ENCODE results near the gene ACAD8. TPM values are rescaled to one million over a fixed set of nuclear protein-coding genes. Genes with fewer than 3 reads are reported as not detected.

Gene ACAD8
- total and polyA plus RNA-seq, 11 donors: 21.0 to 48.2 (median 37.1) TPM

DNA sequence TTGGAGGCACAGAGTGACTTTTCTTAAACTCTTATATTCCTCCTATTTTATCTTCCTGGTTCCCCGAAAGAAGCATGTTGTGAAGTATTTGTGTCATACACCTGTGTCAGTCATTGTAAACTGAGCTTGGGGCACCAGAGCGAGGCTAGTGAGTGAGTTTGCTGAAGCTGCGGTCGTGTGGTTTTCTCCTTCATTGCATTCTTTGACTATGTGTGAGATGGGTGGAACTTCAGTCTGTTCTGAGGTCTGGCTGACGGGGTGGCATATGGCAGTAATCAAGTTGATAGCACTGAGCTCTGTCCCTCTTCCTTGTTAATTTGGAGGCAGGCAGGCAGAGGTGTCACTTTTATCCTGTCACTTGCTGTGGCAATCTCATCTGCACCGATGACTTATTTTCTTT lies 24.7 kb upstream of the ACAD8 start:
- H3K27ac ChIP-seq: no peak overlapping the region
- DNase-seq (no peak), ATAC-seq (no peak)
- 79 to 84% (median 81%) methylated on average over 6 of the region's 6 CpGs for WGBS, 4 donors
- no peaks in the 10 kb centered on the region for H3K9me3 ChIP-seq
- intact Hi-C loops (cut with DNase I): loop anchor here in 2 of 10 donors (10.0 kb wide), 2 partner anchors 184 to 274 kb away; partner anchors contain the start of gene IGSF9B (in 1 of the 2)
- no peak for TF ChIP-seq POLR2A (IDR thresholded peaks at IDR 0.05)
- TF ChIP-seq, protein P1, sequence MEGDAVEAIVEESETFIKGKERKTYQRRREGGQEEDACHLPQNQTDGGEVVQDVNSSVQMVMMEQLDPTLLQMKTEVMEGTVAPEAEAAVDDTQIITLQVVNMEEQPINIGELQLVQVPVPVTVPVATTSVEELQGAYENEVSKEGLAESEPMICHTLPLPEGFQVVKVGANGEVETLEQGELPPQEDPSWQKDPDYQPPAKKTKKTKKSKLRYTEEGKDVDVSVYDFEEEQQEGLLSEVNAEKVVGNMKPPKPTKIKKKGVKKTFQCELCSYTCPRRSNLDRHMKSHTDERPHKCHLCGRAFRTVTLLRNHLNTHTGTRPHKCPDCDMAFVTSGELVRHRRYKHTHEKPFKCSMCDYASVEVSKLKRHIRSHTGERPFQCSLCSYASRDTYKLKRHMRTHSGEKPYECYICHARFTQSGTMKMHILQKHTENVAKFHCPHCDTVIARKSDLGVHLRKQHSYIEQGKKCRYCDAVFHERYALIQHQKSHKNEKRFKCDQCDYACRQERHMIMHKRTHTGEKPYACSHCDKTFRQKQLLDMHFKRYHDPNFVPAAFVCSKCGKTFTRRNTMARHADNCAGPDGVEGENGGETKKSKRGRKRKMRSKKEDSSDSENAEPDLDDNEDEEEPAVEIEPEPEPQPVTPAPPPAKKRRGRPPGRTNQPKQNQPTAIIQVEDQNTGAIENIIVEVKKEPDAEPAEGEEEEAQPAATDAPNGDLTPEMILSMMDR (IDR thresholded peaks at IDR 0.05): no peak
- peaks cover 4 to 74% (median 52%) of the 10 kb centered on the region in 12 donors for H3K4me1 ChIP-seq
- H3K4me3 ChIP-seq: no peak overlapping the region
- H3K36me3 ChIP-seq: peaks cover 0 to 4% (median 0%) of the 10 kb centered on the region in 9 donors
- H3K27me3 ChIP-seq: no peaks in the 10 kb centered on the region

DNA sequence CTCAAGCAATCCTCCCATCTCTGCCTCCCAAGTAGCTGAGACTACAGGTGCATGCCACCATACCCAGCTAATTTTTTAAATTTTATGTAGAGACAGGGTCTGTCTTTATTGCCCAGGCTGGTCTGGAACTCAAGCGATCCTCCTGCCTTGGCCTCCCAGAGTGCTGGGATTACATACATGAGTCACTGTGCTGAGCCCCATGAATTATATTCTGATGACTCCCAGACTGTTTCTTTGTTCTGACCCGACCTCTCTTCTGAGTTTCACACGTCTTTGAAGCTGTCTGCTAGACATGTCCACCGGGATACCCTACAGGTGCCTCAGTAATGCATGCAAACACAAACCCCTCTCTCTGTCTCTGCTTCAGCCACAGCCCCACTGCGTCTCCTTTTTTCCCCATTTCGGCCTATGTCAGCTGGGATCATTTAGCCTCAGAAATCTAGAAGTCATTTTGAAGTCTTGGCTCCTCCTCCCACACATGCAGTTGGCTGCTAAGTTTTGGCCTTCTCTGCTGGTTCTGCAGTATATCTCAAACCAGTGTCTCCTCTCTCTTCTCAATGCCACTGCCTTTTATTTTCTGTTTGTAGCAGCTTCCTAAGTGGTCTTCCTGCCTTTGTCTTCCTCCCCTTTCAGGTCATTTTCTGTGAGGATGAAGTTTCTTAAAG lies 24.1 kb upstream of the ACAD8 start:
- H3K27ac ChIP-seq: no peak overlapping the region
- DNase-seq (no peak), ATAC-seq (no peak)
- peaks cover 0 to 4% (median 0%) of the 10 kb centered on the region in 9 donors for H3K36me3 ChIP-seq
- WGBS, 4 donors: 71 to 80% (median 77%) methylated on average over 6 of the region's 6 CpGs
- H3K4me3 ChIP-seq: no peak overlapping the region
- TF ChIP-seq, protein P1 (IDR thresholded peaks at IDR 0.05): no peak
- no peak for TF ChIP-seq POLR2A (IDR thresholded peaks at IDR 0.05)
- intact Hi-C loops (cut with DNase I): loop anchor here in 2 of 10 donors (10.0 kb wide), 2 partner anchors 184 to 274 kb away; partner anchors contain the start of gene IGSF9B (in 1 of the 2)
- H3K4me1 ChIP-seq: peaks cover 4 to 80% (median 55%) of the 10 kb centered on the region in 12 donors
- no peaks in the 10 kb centered on the region for H3K27me3 ChIP-seq
- no peaks in the 10 kb centered on the region for H3K9me3 ChIP-seq

DNA sequence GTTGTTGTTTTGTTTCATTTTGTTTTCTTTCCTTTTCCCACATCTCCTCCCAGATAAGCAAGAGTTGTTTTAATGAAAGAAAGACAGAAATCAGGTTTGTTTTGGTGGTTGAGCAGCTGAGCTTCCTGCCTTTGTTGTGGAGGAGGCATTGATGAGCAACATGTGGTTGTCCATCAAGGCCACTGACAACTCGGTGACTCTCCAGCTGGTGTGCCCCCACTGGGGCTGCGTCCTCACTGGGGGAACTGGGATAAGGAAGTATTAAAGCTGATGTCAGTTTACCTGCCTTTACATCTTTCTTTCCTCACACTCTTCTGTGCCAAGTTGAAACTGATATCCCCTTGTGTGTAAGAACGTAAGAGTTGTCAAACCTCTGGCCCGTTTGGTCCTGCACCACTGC lies 23.0 kb upstream of the ACAD8 start:
- DNase-seq: no peak
- ATAC-seq: no peak
- WGBS, 4 donors: 44 to 74% (median 58%) methylated on average over 4 of the region's 4 CpGs
- Histone ChIP-seq H3K4me3 (no peak overlapping the region), H3K4me1 (peaks cover 4 to 81% (median 58%) of the 10 kb centered on the region in 12 donors), H3K36me3 (peaks cover 0 to 12% (median 5%) of the 10 kb centered on the region in 9 donors), H3K27me3 (no peaks in the 10 kb centered on the region), H3K27ac (no peak overlapping the region), H3K9me3 (no peaks in the 10 kb centered on the region)
- TF ChIP-seq POLR2A (IDR thresholded peaks at IDR 0.05): no peak
- TF ChIP-seq, protein P1 (IDR thresholded peaks at IDR 0.05): no peak
- intact Hi-C loops (cut with DNase I): no loop called here

DNA sequence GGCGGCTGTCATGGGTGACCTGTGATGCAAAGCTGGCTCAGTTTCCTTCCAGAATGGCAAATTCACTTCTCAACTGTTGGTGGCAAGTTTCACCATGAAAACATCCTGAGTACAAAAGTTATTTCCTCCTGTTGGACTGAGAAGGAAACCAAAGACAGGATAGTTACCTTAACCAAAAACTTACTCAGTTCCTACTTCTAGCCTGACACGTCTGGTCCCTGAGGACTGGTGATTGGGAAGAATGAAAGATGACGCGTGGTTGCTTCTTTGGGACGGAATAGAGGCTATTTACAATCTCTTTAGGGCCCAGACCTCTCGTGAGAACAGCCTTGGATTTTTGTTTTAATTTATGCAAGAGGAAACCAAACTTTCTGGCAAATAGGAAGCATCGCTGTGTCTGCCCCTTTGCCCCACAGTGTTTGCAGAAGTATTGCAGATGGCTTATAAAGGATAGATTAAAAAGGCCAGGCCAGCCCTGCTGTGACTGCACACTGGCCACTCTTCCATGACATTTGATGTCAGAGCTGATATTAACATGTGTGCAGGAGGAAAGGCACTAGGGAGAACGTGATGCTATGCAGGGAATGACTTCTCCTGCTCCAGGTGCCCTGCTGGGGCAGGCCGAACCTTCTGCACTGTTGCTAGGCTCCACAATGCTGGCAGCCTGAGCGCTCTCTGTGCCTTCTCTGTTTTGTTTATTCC lies 21.3 kb upstream of the ACAD8 start:
- no peak overlapping the region for H3K4me3 ChIP-seq
- WGBS, 4 donors: 66 to 73% (median 70%) methylated on average over 10 of the region's 10 CpGs
- no peaks in the 10 kb centered on the region for H3K9me3 ChIP-seq
- H3K27ac ChIP-seq: no peak overlapping the region
- TF ChIP-seq POLR2A (IDR thresholded peaks at IDR 0.05): no peak
- TF ChIP-seq, protein P1 (IDR thresholded peaks at IDR 0.05): no peak
- peaks cover 0 to 30% (median 17%) of the 10 kb centered on the region in 9 donors for H3K36me3 ChIP-seq
- H3K4me1 ChIP-seq: peaks cover 0 to 63% (median 43%) of the 10 kb centered on the region in 12 donors
- DNase-seq: no peak
- intact Hi-C loops (cut with DNase I): no loop called here
- ATAC-seq: no peak
- no peaks in the 10 kb centered on the region for H3K27me3 ChIP-seq
